ENCODE measurements around the gene SLA2. TPM values are rescaled to one million over a fixed set of nuclear protein-coding genes. Genes with fewer than 3 reads are reported as not detected.
"Not testable (repeated sequence)": the region's sequence is repeated elsewhere in the genome, so short reads cannot be mapped to it uniquely, and the experiment has no call there.

The SLA2 gene
- total and polyA plus RNA-seq, 2 donors (not counting 1 experiment from before 2014, with no cell fraction given), result not detected

GRCh38 chr20:36613974-36614373 is 32.0 kb downstream of the SLA2 start:
- no peak for TF ChIP-seq CTCF (conservative IDR thresholded peaks at IDR 0.05 in 1 of 2, IDR thresholded peaks at IDR 0.05 in 1 of 2; ENCODE audit: low read depth in 1 of 2, low read length in 2 of 2)
- TF ChIP-seq EZH2 (IDR thresholded peaks at IDR 0.05; ENCODE audit: low read length, missing control alignments), result no peak
- no peak overlapping the region for H3K27ac ChIP-seq (ENCODE audit: insufficient read depth, low read length)
- no peak overlapping the region for H3K4me2 ChIP-seq (ENCODE audit: extremely low read depth, insufficient read depth, low read length)
- H3K9me3 ChIP-seq (ENCODE audit: control insufficient read depth, insufficient read depth, low read depth, low read length), result no peaks in the 10 kb centered on the region
- H3K4me3 ChIP-seq (replicated peaks in 1 of 4; ENCODE audit: control extremely low read depth in 1 of 4, insufficient read depth in 1 of 4, low read depth in 3 of 4, low read length in 4 of 4), result no peak overlapping the region
- H3K79me2 ChIP-seq (ENCODE audit: control insufficient read depth, insufficient read depth, low read length), result no peaks in the 10 kb centered on the region
- H2AFZ ChIP-seq (ENCODE audit: low read length), result no peak overlapping the region
- H4K20me1 ChIP-seq (ENCODE audit: control insufficient read depth, extremely low read depth, insufficient read depth, low read length), result no peaks in the 10 kb centered on the region
- no peak for DNase-seq (ENCODE audit: low read depth in 2 of 2)
- H3K9ac ChIP-seq (ENCODE audit: insufficient read depth, low read length), result no peak overlapping the region
- no peaks in the 10 kb centered on the region for H3K4me1 ChIP-seq (ENCODE audit: control insufficient read depth, extremely low read depth, insufficient read depth, low read length)
- no peaks in the 10 kb centered on the region for H3K27me3 ChIP-seq (ENCODE audit: control insufficient read depth, insufficient read depth, low read length)
- H3K36me3 ChIP-seq (ENCODE audit: control insufficient read depth, insufficient read depth, low read length), result peaks cover 10% of the 10 kb centered on the region

DNA sequence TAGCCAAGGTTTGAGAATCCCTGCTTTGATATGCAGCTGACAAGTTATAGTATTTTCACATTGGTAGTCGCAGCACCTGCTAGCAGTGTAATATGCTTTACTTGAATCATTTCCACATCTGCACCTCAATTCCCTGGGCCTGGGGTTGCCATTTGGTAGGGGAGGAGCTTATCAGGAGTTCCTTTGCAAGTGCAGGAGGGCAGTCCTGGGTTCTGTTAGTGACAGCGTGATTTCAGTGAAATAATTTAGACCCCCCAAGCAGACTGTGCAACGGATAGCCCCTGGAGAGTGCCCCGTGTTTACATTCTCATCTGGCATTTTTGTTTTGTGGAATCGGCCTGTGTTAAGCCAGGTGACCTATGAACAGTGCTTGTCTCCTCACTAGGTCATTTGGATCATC is 34.4 kb downstream of the SLA2 start:
- Histone ChIP-seq H3K9ac (ENCODE audit: insufficient read depth, low read length) (no peak overlapping the region), H3K36me3 (ENCODE audit: control insufficient read depth, insufficient read depth, low read length) (peaks cover 11% of the 10 kb centered on the region), H4K20me1 (ENCODE audit: control insufficient read depth, extremely low read depth, insufficient read depth, low read length) (no peaks in the 10 kb centered on the region), H3K4me1 (ENCODE audit: control insufficient read depth, extremely low read depth, insufficient read depth, low read length) (no peaks in the 10 kb centered on the region), H3K27me3 (ENCODE audit: control insufficient read depth, insufficient read depth, low read length) (no peaks in the 10 kb centered on the region), H2AFZ (ENCODE audit: low read length) (no peak overlapping the region), H3K9me3 (ENCODE audit: control insufficient read depth, insufficient read depth, low read depth, low read length) (no peaks in the 10 kb centered on the region), H3K4me2 (ENCODE audit: extremely low read depth, insufficient read depth, low read length) (no peak overlapping the region), H3K79me2 (ENCODE audit: control insufficient read depth, insufficient read depth, low read length) (peaks cover 15% of the 10 kb centered on the region), H3K27ac (ENCODE audit: insufficient read depth, low read length) (no peak overlapping the region), H3K4me3 (replicated peaks in 1 of 4; ENCODE audit: control extremely low read depth in 1 of 4, insufficient read depth in 1 of 4, low read depth in 3 of 4, low read length in 4 of 4) (no peak overlapping the region)
- TF ChIP-seq CTCF (conservative IDR thresholded peaks at IDR 0.05 in 1 of 2, IDR thresholded peaks at IDR 0.05 in 1 of 2; ENCODE audit: low read depth in 1 of 2, low read length in 2 of 2), result no peak
- TF ChIP-seq EZH2 (IDR thresholded peaks at IDR 0.05; ENCODE audit: low read length, missing control alignments), result no peak
- no peak for DNase-seq (ENCODE audit: low read depth in 2 of 2)

- H3K27me3 ChIP-seq (ENCODE audit: control insufficient read depth, insufficient read depth, low read length); DNase-seq (ENCODE audit: low read depth in 2 of 2); H3K4me3 ChIP-seq (replicated peaks in 1 of 4; ENCODE audit: control extremely low read depth in 1 of 4, insufficient read depth in 1 of 4, low read depth in 3 of 4, low read length in 4 of 4); H3K9me3 ChIP-seq (ENCODE audit: control insufficient read depth, insufficient read depth, low read depth, low read length); H3K4me1 ChIP-seq (ENCODE audit: control insufficient read depth, extremely low read depth, insufficient read depth, low read length); H3K9ac ChIP-seq (ENCODE audit: insufficient read depth, low read length); H3K4me2 ChIP-seq (ENCODE audit: extremely low read depth, insufficient read depth, low read length); H3K27ac ChIP-seq (ENCODE audit: insufficient read depth, low read length); H2AFZ ChIP-seq (ENCODE audit: low read length); H4K20me1 ChIP-seq (ENCODE audit: control insufficient read depth, extremely low read depth, insufficient read depth, low read length): not testable (repeated sequence)
- peaks cover 26% of the 10 kb centered on the region for H3K79me2 ChIP-seq (ENCODE audit: control insufficient read depth, insufficient read depth, low read length)
- peaks cover 11% of the 10 kb centered on the region for H3K36me3 ChIP-seq (ENCODE audit: control insufficient read depth, insufficient read depth, low read length)
Observed at GRCh38 chr20:36608388-36608728, 37.6 kb downstream of the SLA2 start.

All from fibroblast of lung (primary cell).